Hindlimb muscle (tissue), 1 donor: ENCODE data around the gene CYTH1. TPM values are rescaled to one million over a fixed set of nuclear protein-coding genes. Genes with fewer than 3 reads are reported as not detected.

Experiments
- DNase-seq: peaks from one replicate; pipeline ENCODE4 v3.0.0-alpha.2; 2013
- polyA plus RNA-seq: library from polyadenylated mRNA; unstranded; fragments of 120-200 nt; gene quantifications from one replicate; pipeline ENCODE4 v1.2.1, GENCODE V29; 2013; ENCODE audit not compliant: insufficient read length

CYTH1 gene
- polyA plus RNA-seq, 1 donor: 22.1 TPM

DNA sequence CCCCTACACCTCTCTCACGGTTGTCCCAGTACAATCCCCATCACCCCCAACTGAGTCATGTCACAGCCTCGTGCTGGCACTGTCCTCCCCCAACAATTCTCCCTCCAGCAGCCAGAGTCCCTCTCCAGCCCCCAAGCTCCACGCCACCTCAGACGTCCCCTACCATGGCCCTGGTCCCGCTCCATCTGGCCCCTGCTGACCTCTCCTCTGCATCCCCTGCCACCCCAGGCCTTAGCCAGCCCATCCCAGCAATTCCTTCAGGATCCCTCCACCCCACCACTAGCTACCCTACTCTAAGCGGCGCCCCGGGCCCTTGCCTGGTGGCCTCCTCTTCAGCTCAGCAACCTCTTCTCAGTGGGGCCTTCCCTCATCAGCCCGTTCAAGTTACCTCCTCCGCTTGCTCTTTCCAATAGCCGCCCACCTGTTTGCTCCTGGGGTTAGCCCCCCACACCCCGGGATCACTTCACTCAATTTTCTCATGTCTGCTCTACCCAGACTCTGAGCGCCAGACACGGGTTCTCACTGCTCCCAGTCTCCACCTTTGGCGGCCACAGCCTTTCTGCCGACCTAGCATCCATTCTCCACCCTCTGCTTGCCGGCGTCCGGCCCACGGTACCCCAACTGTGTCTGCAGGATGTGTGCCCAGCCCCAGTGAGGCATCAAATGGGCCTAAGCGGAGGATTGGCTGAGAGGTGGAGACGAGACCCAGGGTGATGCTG lies 112.7 kb downstream of the CYTH1 start:
- no peak for DNase-seq

GRCh38 chr17:78668847-78669246 lies 113.2 kb downstream of the CYTH1 start:
- DNase-seq: no peak

- DNase-seq: no peak
These were observed 114.1 kb downstream of the CYTH1 start for GRCh38 chr17:78667741-78668640.

DNA sequence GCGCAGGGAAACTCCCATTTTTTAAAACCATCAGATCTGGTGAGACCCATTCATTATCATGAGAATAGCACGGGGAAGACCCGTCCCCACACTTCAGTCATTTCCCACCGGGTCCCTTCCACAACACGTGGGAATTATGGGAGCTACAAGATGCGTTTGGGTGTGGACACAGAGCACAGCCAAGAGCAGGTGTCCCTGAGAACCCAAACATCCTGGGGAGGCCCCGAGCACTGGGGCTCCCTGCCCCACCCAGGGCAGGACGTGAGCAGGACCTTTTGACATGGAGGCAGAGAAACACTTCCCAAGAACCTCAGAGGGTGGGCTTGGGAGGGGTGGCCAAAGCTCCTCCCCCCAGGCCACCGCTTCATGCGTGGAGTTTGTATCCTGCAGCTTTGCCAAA lies 115.0 kb downstream of the CYTH1 start:
- DNase-seq: no peak

DNA sequence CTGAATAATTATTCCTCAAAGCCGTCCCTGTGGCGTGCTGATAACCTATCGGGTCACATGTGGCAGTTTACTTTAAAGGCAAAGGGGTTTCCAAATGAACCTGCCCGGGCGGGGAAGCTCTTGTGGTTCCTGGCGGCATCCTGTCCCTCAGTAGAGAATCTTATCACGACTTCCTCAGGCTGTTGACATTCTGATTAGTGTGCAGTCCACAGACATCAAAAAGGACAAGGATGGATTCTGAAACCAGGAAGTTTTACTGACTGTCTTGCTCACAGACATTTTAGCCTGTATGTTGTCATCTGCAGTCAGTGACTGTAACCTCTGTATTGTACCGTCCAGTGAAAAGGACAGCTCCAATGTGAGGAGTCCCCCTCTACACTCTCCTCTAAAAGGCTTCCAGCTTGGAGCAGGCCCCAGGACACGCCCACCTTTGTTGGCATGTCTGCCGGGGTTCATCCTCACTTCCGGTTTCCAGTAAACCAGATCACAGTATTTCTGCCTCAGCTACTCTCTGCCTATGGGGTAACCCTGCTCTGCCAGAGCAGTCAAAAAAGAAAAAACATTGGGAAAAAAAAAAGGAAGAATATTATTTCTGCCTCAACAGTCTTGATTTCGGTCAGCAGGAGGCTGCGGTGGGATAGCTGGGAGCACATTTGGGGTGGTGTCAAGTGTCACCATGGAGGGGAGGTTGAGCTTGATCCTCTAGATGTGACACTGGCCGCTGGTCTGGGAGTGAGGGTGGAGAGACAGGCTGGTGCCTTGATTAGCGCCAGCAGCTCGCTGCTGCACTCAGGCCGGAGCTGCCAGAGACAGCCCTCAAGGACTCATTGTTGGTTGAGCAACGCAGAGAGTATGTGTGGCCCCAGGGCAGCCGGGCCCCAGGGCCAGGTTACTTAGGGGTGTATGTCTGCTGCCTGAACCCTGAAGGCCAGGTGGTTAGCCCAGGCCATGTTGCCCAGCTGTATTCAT lies 115.8 kb downstream of the CYTH1 start:
- no peak for DNase-seq

- no peak for DNase-seq
These were observed 116.6 kb downstream of the CYTH1 start for GRCh38 chr17:78665387-78665951.

GRCh38 chr17:78664476-78665386 lies 117.3 kb downstream of the CYTH1 start:
- no peak for DNase-seq

DNA sequence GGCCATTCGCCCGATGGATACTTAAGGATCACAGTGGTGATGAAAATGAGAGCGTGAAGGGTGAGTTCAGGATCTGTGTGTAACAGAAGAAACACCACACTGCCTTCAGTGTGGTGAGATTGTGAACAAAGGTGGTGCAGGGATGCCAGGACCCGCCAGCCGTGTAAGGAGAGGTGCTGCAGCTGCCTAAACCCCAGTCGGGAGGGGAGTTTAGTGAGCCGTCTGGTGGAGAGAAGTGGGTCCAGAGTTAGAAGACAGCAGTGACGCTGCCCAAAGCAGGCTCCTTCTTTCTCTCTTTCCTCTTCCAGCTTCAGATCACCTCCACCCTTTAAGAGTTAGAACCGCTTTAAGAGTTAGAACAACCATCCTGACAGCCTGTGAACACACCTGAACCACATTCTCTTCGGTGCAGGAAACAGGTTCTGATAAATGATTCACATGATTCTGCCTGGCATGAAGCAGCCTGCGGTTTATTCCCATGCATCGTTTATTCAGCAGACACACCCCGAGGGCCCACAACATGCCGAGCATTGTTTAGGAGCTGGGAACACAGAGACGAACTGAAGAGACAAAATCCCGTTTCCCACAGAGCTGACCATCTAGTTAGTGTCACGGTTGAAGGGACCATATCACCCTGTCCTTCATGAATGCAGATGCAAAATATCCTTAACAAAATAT lies 120.8 kb downstream of the CYTH1 start:
- DNase-seq: no peak

DNA sequence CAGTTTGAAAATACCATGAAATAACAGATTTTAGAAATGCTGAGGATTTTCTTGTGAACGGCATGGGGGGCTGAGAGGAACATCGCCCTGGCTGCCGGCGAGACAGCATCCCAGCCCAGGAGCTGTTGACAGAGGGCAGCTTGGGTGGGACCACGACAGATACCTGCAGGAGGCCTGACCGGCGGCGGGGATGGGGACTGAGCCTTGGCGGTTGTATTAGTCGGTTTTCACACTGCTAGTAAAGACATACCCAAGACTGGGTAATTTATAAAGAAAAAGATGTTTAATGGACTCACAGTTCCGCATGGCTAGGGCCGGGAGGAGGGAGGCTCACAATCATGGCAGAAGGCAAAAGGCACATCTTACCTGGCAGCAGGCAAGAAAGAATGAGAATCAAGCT lies 122.5 kb downstream of the CYTH1 start:
- no peak for DNase-seq

DNA sequence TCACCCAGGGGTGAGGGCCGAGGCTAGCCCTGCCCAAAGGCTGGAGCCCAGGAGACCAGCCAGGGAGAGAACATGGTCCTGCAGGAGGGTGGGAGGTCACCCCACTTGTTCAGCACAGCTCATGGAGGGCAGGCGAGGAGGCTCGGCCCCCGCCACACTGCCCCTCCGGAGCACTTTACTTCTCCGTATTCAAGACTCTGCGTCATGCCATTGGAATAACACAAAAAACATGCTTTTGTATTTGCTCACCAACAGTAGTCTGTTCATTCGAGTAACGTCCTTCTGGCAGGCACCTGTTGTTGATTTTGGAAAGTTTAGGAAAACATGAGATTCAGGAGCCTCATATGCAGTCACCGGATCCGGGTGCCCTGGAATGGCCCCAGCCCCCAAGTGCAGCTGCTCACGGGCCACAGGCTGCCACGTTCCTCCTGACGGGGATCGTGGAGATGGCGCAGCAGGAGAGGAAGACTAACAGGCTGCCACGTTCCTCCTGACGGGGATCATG lies 123.7 kb downstream of the CYTH1 start:
- no peak for DNase-seq

DNA sequence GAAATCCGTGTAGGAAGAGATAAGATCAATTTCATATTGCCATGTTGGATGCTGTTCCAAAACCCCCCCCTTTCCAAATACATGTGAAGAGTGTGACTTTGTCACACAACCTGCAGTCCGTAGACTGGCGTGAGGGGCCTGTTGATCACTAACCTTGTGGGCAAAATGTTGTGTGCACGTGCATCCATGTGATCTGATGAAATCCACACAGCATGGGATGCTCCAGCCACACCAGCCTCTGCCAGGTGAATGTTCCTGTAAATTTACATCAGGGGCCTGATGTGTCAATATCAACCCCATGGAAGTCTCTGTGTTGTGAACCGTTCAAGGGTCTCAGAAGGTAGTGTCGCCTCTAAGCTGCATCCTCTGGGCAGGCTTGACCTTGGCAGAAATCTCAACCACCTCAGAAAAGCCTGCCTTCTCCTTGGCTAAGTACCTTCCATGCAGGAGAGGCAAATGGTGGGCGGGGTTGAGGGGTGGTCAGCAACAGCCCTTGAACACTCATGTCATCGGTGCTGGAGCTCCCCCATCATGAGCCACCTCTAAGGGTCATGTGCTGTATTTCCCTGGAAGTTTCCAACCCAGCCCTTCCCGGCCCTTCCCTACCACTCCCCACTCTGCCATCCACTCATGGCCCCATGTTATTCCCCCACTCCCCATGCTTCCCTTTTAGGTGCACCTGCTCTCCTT lies 126.7 kb downstream of the CYTH1 start:
- DNase-seq: no peak

- no peak for DNase-seq
These were observed 127.7 kb downstream of the CYTH1 start for GRCh38 chr17:78654325-78654724.

DNA sequence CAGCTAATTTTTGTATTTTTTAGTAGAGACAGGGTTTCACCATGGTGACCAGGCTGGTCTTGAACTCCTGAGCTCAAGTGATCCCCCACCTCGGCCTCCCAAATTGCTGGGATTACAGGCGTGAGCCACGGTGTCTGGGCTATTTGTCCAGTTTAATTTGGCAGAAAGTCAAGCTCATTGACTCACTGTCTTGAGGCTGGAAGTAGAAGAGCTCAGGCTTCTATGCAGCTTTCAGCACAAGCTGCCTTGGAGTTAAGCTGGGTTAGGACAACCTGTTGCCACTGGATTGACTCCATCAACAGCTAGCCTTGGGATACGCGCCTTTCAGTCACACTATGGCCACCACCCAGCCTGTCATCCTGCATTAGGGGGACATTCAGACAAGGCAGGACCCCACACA lies 128.7 kb downstream of the CYTH1 start:
- DNase-seq: no peak

DNA sequence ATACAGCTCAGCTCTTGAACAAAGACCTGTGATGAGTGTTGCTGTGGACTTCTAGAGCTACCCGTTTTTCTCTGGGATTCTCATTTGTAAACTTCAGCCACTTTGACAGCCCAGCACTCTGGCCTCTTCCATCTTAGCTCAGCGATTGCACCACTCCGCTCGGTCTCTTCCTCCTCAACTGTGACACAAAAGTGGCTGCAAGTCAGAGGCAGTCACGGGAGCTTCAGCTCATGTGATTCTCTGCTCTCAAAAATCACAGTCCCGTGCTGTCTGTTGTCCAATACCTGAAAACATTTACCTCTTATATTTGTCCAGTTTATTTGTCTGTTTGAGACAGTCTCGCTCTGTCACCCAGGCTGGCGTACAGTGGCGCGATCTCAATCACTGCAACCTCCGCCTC lies 129.2 kb downstream of the CYTH1 start:
- no peak for DNase-seq

DNA sequence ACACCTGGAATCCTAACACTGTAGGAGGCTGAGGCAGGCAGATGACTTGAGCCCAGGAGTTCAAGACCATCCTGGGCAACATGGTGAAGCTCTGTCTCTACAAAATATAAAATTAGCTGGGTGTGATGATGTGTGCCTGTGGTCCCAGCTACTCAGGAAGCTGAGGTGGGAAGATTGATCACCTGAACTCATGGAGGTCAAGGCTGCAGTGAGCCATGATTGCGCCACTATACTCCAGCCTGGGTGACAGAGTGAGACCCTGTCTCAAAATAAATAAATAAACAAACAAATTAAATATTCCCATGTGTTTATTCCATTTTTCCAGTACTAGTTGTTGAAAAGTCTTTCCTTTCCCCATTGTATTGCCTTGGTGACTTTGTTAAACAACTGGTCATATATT lies 130.0 kb downstream of the CYTH1 start:
- no peak for DNase-seq

DNA sequence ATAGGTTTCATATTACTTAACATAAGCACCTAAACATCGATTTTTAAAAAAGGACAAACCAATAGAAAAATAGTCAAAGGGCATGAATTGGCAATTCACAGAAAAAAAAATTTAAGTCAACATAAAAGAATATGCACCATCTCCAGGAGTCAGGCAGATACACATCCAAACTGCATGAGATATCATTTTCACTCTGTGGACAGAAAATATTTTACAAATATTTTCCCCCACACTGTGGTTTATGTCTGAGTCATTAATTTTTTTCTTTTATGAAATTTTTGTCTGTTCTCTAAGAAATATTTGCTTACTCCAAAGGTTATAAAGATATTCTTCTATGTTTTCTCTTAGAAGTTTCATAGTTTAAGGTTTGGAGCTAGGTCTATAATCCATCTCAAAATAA lies 130.5 kb downstream of the CYTH1 start:
- no peak for DNase-seq

GRCh38 chr17:78650093-78650715 lies 131.9 kb downstream of the CYTH1 start:
- DNase-seq: no peak

- DNase-seq: no peak
These were observed 133.8 kb downstream of the CYTH1 start for GRCh38 chr17:78648293-78648692.

DNA sequence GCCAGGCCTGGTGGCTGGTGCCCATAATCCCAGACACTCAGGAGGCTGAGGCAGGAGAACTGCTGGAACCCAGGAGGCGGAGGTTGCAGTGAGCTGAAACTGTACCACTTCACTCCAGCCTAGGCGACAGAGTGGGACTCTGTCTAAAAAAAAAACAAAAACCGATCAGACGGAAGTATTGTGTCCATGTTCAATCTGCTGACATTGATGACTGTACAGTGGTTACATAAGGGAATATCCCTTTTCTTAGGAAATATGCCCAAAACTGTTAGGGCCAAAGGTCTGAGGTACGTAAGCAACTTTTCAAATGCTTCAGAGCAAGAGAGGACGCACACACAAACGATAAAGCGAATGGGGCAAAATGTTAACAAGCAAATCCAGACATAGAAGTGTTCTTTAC lies 135.0 kb downstream of the CYTH1 start:
- DNase-seq: no peak
